ENCODE data around the gene OR8J1. TPM values are rescaled to one million over a fixed set of nuclear protein-coding genes. Genes with fewer than 3 reads are reported as not detected.

Gene OR8J1
- polyA plus RNA-seq, 1 donor from 2014 or later = not detected

DNA sequence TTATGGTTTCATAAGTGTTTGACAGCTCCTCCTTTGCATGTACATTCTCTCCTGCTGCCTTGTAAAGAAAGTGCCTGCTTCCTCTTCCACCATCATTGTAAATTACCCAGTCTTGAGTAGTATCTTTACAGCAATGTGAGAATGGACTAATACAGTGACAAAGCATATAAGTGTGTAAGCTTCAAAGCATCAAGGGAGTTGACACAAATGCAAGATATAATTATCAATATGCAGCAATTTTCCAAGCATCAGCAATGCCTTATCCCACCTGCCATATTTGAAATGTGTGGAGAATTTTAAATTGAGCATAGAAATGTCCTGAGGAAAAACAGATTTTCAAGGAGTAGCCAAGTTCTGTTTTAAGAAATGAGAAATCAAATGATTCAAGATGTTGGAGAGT is 56.7 kb downstream of the OR8J1 start:
- Histone ChIP-seq H3F3A (ENCODE audit: insufficient read depth, low read length, poor library complexity, severe bottlenecking) (no peaks in the 10 kb centered on the region), H3K9me2 (ENCODE audit: insufficient read depth, low read length) (no peaks in the 10 kb centered on the region), H3K9ac (ENCODE audit: low read length) (no peak overlapping the region), H3K9me3 (ENCODE audit: low read length) (no peaks in the 10 kb centered on the region), H4K20me1 (ENCODE audit: insufficient read depth) (no peaks in the 10 kb centered on the region), H3K79me2 (replicated peaks; ENCODE audit: insufficient read depth, low read length) (no peaks in the 10 kb centered on the region), H3K4me2 (ENCODE audit: low read length) (no peak overlapping the region), H3K36me3 (ENCODE audit: insufficient read depth, low read length) (no peaks in the 10 kb centered on the region), H3K4me3 (ENCODE audit: low read length) (peak overlapping the region; percentile 12), H3K27ac (ENCODE audit: low read length) (peak overlapping the region; percentile 36), H2AFZ (ENCODE audit: low read depth, low read length) (no peak overlapping the region), H3K27me3 (ENCODE audit: insufficient read depth, low read depth, low read length) (no peaks in the 10 kb centered on the region)
- TF ChIP-seq EZH2 (IDR thresholded peaks at IDR 0.05; ENCODE audit: borderline replicate concordance, insufficient read depth, low read length, poor library complexity, severe bottlenecking) (no peak), TAF1 (IDR thresholded peaks at IDR 0.05; ENCODE audit: low read depth) (no peak), SMC3 (conservative IDR thresholded peaks at IDR 0.05; ENCODE audit: poor library complexity) (no peak), MXI1 (conservative IDR thresholded peaks at IDR 0.05; ENCODE audit: poor library complexity, severe bottlenecking) (no peak), EP300 (conservative IDR thresholded peaks at IDR 0.05; ENCODE audit: poor library complexity, severe bottlenecking) (peak; percentile 60), RAD21 (conservative IDR thresholded peaks at IDR 0.05) (no peak), POLR2AphosphoS5 (IDR thresholded peaks at IDR 0.05) (peak; percentile 52)
- TF ChIP-seq, protein P1, sequence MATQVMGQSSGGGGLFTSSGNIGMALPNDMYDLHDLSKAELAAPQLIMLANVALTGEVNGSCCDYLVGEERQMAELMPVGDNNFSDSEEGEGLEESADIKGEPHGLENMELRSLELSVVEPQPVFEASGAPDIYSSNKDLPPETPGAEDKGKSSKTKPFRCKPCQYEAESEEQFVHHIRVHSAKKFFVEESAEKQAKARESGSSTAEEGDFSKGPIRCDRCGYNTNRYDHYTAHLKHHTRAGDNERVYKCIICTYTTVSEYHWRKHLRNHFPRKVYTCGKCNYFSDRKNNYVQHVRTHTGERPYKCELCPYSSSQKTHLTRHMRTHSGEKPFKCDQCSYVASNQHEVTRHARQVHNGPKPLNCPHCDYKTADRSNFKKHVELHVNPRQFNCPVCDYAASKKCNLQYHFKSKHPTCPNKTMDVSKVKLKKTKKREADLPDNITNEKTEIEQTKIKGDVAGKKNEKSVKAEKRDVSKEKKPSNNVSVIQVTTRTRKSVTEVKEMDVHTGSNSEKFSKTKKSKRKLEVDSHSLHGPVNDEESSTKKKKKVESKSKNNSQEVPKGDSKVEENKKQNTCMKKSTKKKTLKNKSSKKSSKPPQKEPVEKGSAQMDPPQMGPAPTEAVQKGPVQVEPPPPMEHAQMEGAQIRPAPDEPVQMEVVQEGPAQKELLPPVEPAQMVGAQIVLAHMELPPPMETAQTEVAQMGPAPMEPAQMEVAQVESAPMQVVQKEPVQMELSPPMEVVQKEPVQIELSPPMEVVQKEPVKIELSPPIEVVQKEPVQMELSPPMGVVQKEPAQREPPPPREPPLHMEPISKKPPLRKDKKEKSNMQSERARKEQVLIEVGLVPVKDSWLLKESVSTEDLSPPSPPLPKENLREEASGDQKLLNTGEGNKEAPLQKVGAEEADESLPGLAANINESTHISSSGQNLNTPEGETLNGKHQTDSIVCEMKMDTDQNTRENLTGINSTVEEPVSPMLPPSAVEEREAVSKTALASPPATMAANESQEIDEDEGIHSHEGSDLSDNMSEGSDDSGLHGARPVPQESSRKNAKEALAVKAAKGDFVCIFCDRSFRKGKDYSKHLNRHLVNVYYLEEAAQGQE (IDR thresholded peaks at IDR 0.05; ENCODE audit: borderline replicate concordance) = peak; percentile 78
- TF ChIP-seq, protein P2, sequence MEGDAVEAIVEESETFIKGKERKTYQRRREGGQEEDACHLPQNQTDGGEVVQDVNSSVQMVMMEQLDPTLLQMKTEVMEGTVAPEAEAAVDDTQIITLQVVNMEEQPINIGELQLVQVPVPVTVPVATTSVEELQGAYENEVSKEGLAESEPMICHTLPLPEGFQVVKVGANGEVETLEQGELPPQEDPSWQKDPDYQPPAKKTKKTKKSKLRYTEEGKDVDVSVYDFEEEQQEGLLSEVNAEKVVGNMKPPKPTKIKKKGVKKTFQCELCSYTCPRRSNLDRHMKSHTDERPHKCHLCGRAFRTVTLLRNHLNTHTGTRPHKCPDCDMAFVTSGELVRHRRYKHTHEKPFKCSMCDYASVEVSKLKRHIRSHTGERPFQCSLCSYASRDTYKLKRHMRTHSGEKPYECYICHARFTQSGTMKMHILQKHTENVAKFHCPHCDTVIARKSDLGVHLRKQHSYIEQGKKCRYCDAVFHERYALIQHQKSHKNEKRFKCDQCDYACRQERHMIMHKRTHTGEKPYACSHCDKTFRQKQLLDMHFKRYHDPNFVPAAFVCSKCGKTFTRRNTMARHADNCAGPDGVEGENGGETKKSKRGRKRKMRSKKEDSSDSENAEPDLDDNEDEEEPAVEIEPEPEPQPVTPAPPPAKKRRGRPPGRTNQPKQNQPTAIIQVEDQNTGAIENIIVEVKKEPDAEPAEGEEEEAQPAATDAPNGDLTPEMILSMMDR (IDR thresholded peaks at IDR 0.05; ENCODE audit: poor library complexity, severe bottlenecking) = no peak

Other genes starting within 250 kb of the OR8J1 start
- not detected in 2 replicates for gene OR8H3, start 231.9 kb upstream of the OR8J1 start, polyA plus RNA-seq
- not detected in 2 replicates for gene OR8J3, start 214.1 kb upstream of the OR8J1 start, polyA plus RNA-seq
- gene OR8K5, start 194.0 kb upstream of the OR8J1 start, polyA plus RNA-seq = not detected in 2 replicates
- gene OR5J2, start 177.7 kb upstream of the OR8J1 start, polyA plus RNA-seq = not detected in 2 replicates
- not detected in 2 replicates for gene OR5T2, start 120.0 kb upstream of the OR8J1 start, polyA plus RNA-seq
- not detected in 2 replicates for gene OR5T3, start 102.0 kb upstream of the OR8J1 start, polyA plus RNA-seq
- not detected in 2 replicates for gene OR5T1, start 80.1 kb upstream of the OR8J1 start, polyA plus RNA-seq
- not detected in 2 replicates for gene OR8H1, start 62.0 kb upstream of the OR8J1 start, polyA plus RNA-seq
- not detected in 2 replicates for gene OR8K3, start 39.1 kb upstream of the OR8J1 start, polyA plus RNA-seq
- gene OR8K1, start 8.3 kb upstream of the OR8J1 start, polyA plus RNA-seq = 0.60 TPM in 1 of 2 replicates, not detected in the other
- gene OR8U1, start 21.3 kb downstream of the OR8J1 start, polyA plus RNA-seq = not detected in 2 replicates
- not detected in 2 replicates for gene OR5AL1, start 58.4 kb downstream of the OR8J1 start, polyA plus RNA-seq
- gene OR5M3, start 119.1 kb downstream of the OR8J1 start, polyA plus RNA-seq = not detected in 2 replicates
- not detected in 2 replicates for gene OR5M8, start 137.1 kb downstream of the OR8J1 start, polyA plus RNA-seq
- gene OR5M11, start 189.0 kb downstream of the OR8J1 start, polyA plus RNA-seq = not detected in 2 replicates
- gene OR5M10, start 223.4 kb downstream of the OR8J1 start, polyA plus RNA-seq = not detected in 2 replicates